ENCODE measurements around the gene GRIN2C. TPM values are rescaled to one million over a fixed set of nuclear protein-coding genes. Genes with fewer than 3 reads are reported as not detected.

GRIN2C gene
- total and polyA plus RNA-seq, 2 donors (not counting 3 experiments of a cell fraction or from before 2014, with no cell fraction given): 0.04 to 0.60 TPM

GRCh38 chr17:74805591-74805991, 54.1 kb downstream of the GRIN2C start:
- Histone ChIP-seq H3K4me1 (ENCODE audit: control insufficient read depth, extremely low read depth, insufficient read depth, low read length) (no peaks in the 10 kb centered on the region), H2AFZ (ENCODE audit: low read depth, low read length) (no peak overlapping the region), H3K27ac (ENCODE audit: insufficient read depth, low read depth, low read length) (no peak overlapping the region), H3K4me2 (ENCODE audit: insufficient read depth, low read length) (no peak overlapping the region), H3K36me3 (ENCODE audit: control insufficient read depth in 2 of 2, extremely low read depth in 1 of 2, insufficient read depth in 2 of 2, low read length in 2 of 2) (peaks cover 0 to 3% of the 10 kb centered on the region in 2 experiments), H3K9ac (replicated peaks; ENCODE audit: extremely low read depth, insufficient read depth, low read length) (no peak overlapping the region), H3K4me3 (replicated peaks in 1 of 3; ENCODE audit: insufficient read depth in 1 of 3, low read depth in 1 of 3, low read length in 3 of 3) (no peak overlapping the region), H3K27me3 (ENCODE audit: control insufficient read depth in 2 of 2, insufficient read depth in 2 of 2, low read length in 2 of 2) (no peaks in the 10 kb centered on the region), H4K20me1 (replicated peaks; ENCODE audit: control insufficient read depth, extremely low read depth, insufficient read depth, low read length) (no peaks in the 10 kb centered on the region), H3K79me2 (ENCODE audit: control insufficient read depth, insufficient read depth, low read length) (no peaks in the 10 kb centered on the region), H3K9me3 (replicated peaks; ENCODE audit: control insufficient read depth, insufficient read depth, low read length) (no peaks in the 10 kb centered on the region), H3K9me1 (replicated peaks; ENCODE audit: control insufficient read depth, extremely low read depth, insufficient read depth, low read length) (no peaks in the 10 kb centered on the region)
- FAIRE-seq: no peak
- ChIA-PET POLR2A (no interaction called here), CTCF (interaction anchor here (0.8 to 3.3 kb wide), 5 partner anchors 15 to 54 kb away, joined by 3 to 14 read pairs (median 3); partner anchors contain the start of gene GRIN2C)
- no peak for TF ChIP-seq FOS (IDR thresholded peaks at IDR 0.05; ENCODE audit: borderline replicate concordance, insufficient read depth, low read length)
- no peak for TF ChIP-seq POLR2AphosphoS5 (IDR thresholded peaks at IDR 0.05; ENCODE audit: insufficient read depth, low read depth, low read length)
- no peak for TF ChIP-seq POLR2A (IDR thresholded peaks at IDR 0.05; ENCODE audit: low read depth, low read length)
- TF ChIP-seq JUN (IDR thresholded peaks at IDR 0.05; ENCODE audit: borderline replicate concordance, insufficient read depth, insufficient read length, low read depth): no peak
- no peak for TF ChIP-seq EZH2 (IDR thresholded peaks at IDR 0.05; ENCODE audit: borderline replicate concordance, low read depth, low read length, severe bottlenecking)
- TF ChIP-seq CTCF (IDR thresholded peaks at IDR 0.05; ENCODE audit: extremely low read depth in 1 of 2, insufficient read depth in 1 of 2, low read depth in 1 of 2, low read length in 2 of 2): no peak
- TF ChIP-seq, protein P1, sequence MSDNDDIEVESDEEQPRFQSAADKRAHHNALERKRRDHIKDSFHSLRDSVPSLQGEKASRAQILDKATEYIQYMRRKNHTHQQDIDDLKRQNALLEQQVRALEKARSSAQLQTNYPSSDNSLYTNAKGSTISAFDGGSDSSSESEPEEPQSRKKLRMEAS (IDR thresholded peaks at IDR 0.05; ENCODE audit: insufficient read depth, insufficient read length): no peak
- no peak for TF ChIP-seq GATA2 (IDR thresholded peaks at IDR 0.05; ENCODE audit: insufficient read depth, insufficient read length, low read depth, low read length)
- no peak for TF ChIP-seq MYC (IDR thresholded peaks at IDR 0.05; ENCODE audit: low read depth, low read length)
- dilution Hi-C loops (cut with MboI; ENCODE audit: extremely low pct_ligation_motif_present, low sequenced_read_pairs) (no loop called here), intact Hi-C loops (cut with micrococcal nuclease) (no loop called here)
- no peak for DNase-seq (ENCODE audit: low read depth, low spot score)
- no TSS peak for BruUV-seq (replicated peaks)
